Testis (tissue), 3 donors: ENCODE measurements around the gene FILIP1. TPM values are rescaled to one million over a fixed set of nuclear protein-coding genes. Genes with fewer than 3 reads are reported as not detected.

Experiments
- DNase-seq: peaks from one replicate; pipeline ENCODE4 v3.0.0-alpha.2; 2019
- H3K27ac ChIP-seq, 2 donors: fragments of 200-600 bp; sonication (generic); one replicate each; pipeline ENCODE4 v1.5.1; 2019
- H3K27me3 ChIP-seq: fragments of 200-600 bp; sonication (generic); one replicate; pipeline ENCODE4 v1.5.1; 2019
- H3K36me3 ChIP-seq: fragments of 200-600 bp; sonication (generic); one replicate; pipeline ENCODE4 v1.5.1; 2017; ENCODE audit warnings: low read depth; ENCODE audit errors: missing control alignments
- H3K4me1 ChIP-seq: fragments of 200-600 bp; sonication (generic); one replicate; pipeline ENCODE4 v1.5.1; 2019
- H3K4me3 ChIP-seq, 2 donors: fragments of 200-600 bp; sonication (generic); one replicate each; pipeline ENCODE4 v1.5.1; 2017 to 2019
- H3K9me3 ChIP-seq: fragments of 200-600 bp; sonication (generic); one replicate; pipeline ENCODE4 v1.5.1; 2017
- POLR2A ChIP-seq: fragments of 450-650 bp; IDR thresholded peaks from one replicate; pipeline ENCODE4 v1.6.1; 2017; ENCODE audit warnings: antibody characterized with exemption, mild to moderate bottlenecking, moderate library complexity
- WGBS, 2 donors: methylation state at CpG; one replicate each; pipeline ENCODE4 v1.1.5; 2018; 5-methylcytosine and 5-hydroxymethylcytosine counted together
- intact Hi-C: fragments of 100-400 bp; cut with DNase I; formaldehyde crosslinking; loops from one replicate; pipeline ENCODE4 v1.15.1; 2023; ENCODE audit warnings: low total_unique reads
- polyA plus RNA-seq: library from polyadenylated mRNA; stranded (reverse); fragments of 350-450 nt; fragmentation: Illumina TruSeq; extraction: RNeasy Lipid Tissue Mini Kit (QIAGEN cat#74804); gene quantifications from one replicate; pipeline ENCODE4 v1.2.3, GENCODE V29; 2014; ENCODE audit warnings: low read depth, low replicate concordance; ENCODE audit not compliant: insufficient read depth
- total RNA-seq, 2 donors: library from RNA; depleted of rRNA; stranded (reverse); fragments of >200 nt; gene quantifications; one replicate each; pipeline ENCODE4 v1.2.3, GENCODE V29; 2016
- TF ChIP-seq, protein P1 (sequence below), 3 experiments: fragments of 450-650 bp in 2 of 3; fragments of 200-600 bp in 1 of 3; sonication (generic) in 1 of 3; IDR thresholded peaks; one replicate each; pipeline ENCODE4 v1.5.1; 2016 to 2019; ENCODE audit warnings: antibody characterized with exemption in 3 of 3, mild to moderate bottlenecking in 2 of 3, moderate library complexity in 1 of 3

The FILIP1 gene
- total and polyA plus RNA-seq, 3 donors from 2014 or later, result 2.0 to 3.1 (median 2.7) TPM

GRCh38 chr6:75491291-75491690 is 2.3 kb downstream of the FILIP1 start:
- no peak overlapping the region for H3K4me3 ChIP-seq
- WGBS, 2 donors, result 79 to 80% methylated on average over 1 of the region's 1 CpG
- H3K27me3 ChIP-seq, result no peaks in the 10 kb centered on the region
- no peak for DNase-seq
- no peaks in the 10 kb centered on the region for H3K36me3 ChIP-seq
- H3K9me3 ChIP-seq, result no peaks in the 10 kb centered on the region
- H3K4me1 ChIP-seq, result no peaks in the 10 kb centered on the region
- TF ChIP-seq, protein P1, sequence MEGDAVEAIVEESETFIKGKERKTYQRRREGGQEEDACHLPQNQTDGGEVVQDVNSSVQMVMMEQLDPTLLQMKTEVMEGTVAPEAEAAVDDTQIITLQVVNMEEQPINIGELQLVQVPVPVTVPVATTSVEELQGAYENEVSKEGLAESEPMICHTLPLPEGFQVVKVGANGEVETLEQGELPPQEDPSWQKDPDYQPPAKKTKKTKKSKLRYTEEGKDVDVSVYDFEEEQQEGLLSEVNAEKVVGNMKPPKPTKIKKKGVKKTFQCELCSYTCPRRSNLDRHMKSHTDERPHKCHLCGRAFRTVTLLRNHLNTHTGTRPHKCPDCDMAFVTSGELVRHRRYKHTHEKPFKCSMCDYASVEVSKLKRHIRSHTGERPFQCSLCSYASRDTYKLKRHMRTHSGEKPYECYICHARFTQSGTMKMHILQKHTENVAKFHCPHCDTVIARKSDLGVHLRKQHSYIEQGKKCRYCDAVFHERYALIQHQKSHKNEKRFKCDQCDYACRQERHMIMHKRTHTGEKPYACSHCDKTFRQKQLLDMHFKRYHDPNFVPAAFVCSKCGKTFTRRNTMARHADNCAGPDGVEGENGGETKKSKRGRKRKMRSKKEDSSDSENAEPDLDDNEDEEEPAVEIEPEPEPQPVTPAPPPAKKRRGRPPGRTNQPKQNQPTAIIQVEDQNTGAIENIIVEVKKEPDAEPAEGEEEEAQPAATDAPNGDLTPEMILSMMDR (IDR thresholded peaks at IDR 0.05), result no peak
- H3K27ac ChIP-seq, result no peak overlapping the region
- intact Hi-C loops, result no loop called here

DNA sequence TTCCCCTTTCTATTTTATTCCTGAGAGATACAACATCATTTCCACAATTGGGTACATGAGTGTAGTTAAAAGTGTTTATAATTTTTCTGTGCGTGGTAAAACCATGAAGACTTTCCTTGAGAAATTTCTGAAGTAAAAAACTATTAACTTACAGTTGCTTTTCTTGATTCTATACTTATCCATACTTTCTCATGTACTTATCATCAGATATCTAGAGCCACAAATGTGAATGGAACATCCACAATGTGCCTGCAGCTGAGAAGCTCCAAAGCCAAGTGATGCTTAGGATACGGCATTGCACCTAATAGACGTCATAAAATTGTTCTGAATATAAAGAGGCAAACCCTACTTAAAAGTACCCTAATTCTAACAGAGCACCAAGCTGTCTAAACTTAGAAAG is 2.9 kb downstream of the FILIP1 start:
- H3K36me3 ChIP-seq, result no peaks in the 10 kb centered on the region
- intact Hi-C loops, result no loop called here
- H3K4me3 ChIP-seq, result no peak overlapping the region
- no peak for TF ChIP-seq POLR2A
- TF ChIP-seq, protein P1 (IDR thresholded peaks at IDR 0.05), result no peak
- H3K27me3 ChIP-seq, result no peaks in the 10 kb centered on the region
- 79 to 84% methylated on average over 3 of the region's 3 CpGs for WGBS, 2 donors
- H3K9me3 ChIP-seq, result no peaks in the 10 kb centered on the region
- no peak overlapping the region for H3K27ac ChIP-seq
- DNase-seq, result no peak
- H3K4me1 ChIP-seq, result no peaks in the 10 kb centered on the region

DNA sequence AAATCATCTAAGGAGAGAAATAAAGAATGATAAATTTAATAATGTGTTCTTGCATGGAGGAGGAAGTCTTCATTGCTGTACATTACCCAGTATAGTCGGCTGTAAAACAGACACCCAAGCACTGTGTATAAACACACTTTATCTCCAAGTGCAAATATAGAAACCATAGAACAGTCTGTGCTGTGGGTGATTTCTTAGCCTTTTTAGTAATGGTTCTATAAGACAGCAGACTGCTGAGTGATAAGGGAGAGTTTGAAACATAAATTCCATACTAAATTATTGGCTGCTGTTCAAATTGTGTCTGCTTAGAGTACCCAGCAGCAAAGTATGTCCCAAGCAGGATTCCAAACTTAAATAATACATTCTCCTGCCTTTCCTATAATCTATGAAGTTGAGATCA is 4.6 kb downstream of the FILIP1 start:
- intact Hi-C loops, result no loop called here
- Histone ChIP-seq H3K27ac (no peak overlapping the region), H3K9me3 (no peaks in the 10 kb centered on the region), H3K4me1 (no peaks in the 10 kb centered on the region), H3K36me3 (no peaks in the 10 kb centered on the region), H3K4me3 (no peak overlapping the region), H3K27me3 (no peaks in the 10 kb centered on the region)
- WGBS, 2 donors, result 33 to 48% methylated on average over 1 of the region's 1 CpG
- no peak for TF ChIP-seq POLR2A
- TF ChIP-seq, protein P1 (IDR thresholded peaks at IDR 0.05), result no peak
- DNase-seq, result no peak

- TF ChIP-seq, protein P1 (IDR thresholded peaks at IDR 0.05), result no peak
- no peak for TF ChIP-seq POLR2A
- no peak for DNase-seq
- Histone ChIP-seq H3K4me1 (no peaks in the 10 kb centered on the region), H3K27ac (no peak overlapping the region), H3K36me3 (no peaks in the 10 kb centered on the region), H3K4me3 (no peak overlapping the region), H3K27me3 (no peaks in the 10 kb centered on the region), H3K9me3 (no peaks in the 10 kb centered on the region)
- intact Hi-C loops, result no loop called here
- WGBS, 2 donors, result 61 to 64% methylated on average over 1 of the region's 1 CpG
These were observed 5.6 kb downstream of the FILIP1 start for GRCh38 chr6:75488033-75488432.

DNA sequence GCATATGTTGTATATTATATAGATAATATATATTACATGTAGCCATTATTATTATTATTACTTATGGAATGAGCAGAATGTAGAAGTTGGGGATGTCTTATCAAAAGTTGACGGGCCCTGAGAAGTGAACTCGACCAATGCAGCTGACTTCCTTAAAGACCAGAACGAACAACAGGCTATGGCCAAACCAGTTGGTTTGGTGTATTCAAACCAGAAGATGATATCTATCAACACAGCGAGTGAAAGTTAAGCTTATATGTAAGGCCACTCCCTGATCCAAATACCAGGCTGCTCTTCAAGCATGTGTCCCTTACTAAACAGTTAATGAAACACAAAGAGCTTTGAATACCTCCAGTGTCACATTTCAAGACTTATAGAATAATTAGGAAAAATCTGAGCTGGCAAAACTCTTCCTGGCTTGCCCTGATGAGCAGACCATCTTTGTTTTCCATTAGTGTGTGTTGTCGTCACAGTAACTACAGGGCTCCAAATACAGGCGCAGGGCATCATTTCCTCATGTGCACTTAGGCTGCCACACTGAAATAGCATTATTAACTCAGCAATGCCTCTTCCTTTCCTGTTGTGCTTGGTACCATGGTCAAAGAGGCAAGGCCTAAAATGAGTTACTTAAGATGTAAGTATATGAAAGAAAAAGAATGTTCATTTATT is 6.6 kb downstream of the FILIP1 start:
- intact Hi-C loops, result no loop called here

More for the DNA sequence above, 6.6 kb downstream of the FILIP1 start:
- TF ChIP-seq POLR2A, result no peak
- TF ChIP-seq, protein P1 (IDR thresholded peaks at IDR 0.05), result no peak
- Histone ChIP-seq H3K27ac (no peak overlapping the region), H3K36me3 (no peaks in the 10 kb centered on the region), H3K4me1 (no peaks in the 10 kb centered on the region), H3K9me3 (no peaks in the 10 kb centered on the region), H3K4me3 (no peak overlapping the region), H3K27me3 (no peaks in the 10 kb centered on the region)
- DNase-seq, result no peak
- WGBS, 2 donors, result 92 to 95% methylated on average over 6 of the region's 6 CpGs
